Activated T-cell treated with anti-CD3 and anti-CD28 coated beads for 24 hours (primary cell): Measurements from ENCODE around the gene C11orf71.

Experiments
- DNase-seq: peaks from one replicate; pipeline ENCODE4 v3.0.0-alpha.2; 2020; ENCODE audit warnings: low read depth

C11orf71 gene

DNA sequence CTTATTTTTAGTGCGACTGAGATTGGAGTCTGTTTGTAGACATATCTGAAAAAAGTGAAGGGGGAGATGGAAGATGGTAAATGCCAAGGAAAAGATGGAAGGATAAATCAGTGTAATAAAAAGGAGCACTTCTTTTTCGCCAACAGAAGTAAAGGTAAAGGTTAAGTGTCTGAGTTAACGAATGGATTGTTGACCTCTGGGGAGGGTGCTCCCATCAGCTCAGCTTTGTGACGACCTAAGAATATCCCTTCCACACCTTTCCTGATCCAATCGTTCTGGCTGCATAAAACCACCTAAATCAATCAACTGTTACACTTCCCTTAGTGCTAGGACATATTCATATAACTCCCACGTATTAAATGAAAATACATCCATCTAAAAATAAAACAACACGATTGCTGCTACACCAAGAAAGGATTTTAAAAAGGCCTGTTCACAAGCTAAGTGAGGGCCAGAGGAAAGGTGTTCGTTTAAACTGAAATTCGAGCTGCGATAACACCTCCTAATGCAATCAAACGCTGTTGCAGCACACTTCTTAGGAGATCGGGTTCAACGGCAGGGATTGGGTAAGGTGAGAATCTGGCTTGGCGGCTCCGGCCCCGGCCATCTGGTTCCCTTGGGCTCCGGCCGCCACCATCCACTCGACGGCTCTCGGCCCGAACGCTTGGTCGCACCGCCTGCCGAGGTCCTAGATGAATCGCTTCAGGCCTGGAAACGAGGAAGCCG is 658 bp downstream of the C11orf71 start:
- no peak for DNase-seq

GRCh38 chr11:114398303-114398920 is 1.9 kb downstream of the C11orf71 start:
- no peak for DNase-seq

DNA sequence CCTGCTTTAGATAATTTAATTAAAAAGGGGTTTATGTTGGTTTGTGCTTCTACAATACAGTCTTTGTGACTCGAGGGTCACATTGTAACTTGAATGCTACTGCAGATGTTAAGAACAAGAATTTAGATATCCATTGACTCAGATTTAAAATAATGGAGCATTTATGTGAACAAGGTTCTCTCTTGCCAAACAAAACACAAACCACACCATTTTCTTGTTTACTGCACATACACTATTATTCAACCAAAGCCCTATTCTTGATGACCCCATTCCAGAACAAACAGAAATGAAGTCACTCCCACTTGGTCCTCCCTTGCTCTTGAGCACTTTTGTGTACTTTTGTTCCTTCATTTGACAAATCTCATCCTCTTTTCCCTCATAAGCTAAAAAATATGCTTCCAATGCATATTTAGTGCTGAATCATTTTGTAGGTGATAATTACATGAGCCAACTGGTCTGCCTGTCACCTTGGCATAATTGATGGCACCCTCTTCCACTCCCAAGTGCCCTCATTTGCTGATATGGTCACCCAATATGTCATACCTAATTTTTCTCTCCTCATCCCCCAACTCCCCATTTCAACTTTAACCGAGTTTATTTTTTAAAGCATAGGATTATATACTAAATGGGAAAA is 2.8 kb downstream of the C11orf71 start:
- no peak for DNase-seq

GRCh38 chr11:114396916-114397315 is 3.4 kb downstream of the C11orf71 start:
- no peak for DNase-seq

GRCh38 chr11:114395736-114396135 is 4.6 kb downstream of the C11orf71 start:
- DNase-seq, result no peak

GRCh38 chr11:114392735-114393667 is 7.3 kb downstream of the C11orf71 start:
- no peak for DNase-seq

DNA sequence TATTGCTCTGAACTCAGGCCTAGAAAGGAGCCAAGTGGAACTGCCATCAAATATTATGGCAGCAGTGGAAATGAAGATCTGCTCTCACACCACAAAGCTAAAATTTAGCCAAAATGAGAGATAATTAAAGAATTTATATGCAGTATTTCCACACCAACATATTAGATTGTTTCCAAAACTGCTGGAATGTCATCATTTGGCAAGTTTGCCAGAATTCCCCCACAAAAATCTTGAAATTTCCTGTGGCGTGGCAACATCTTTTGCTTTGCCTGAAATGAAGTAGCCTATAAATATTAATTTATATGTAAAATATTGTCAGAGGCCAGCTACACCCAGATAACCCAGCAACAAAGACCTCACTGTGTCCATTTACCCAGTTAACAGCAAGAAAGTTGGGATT is 13.8 kb downstream of the C11orf71 start:
- DNase-seq, result no peak

DNA sequence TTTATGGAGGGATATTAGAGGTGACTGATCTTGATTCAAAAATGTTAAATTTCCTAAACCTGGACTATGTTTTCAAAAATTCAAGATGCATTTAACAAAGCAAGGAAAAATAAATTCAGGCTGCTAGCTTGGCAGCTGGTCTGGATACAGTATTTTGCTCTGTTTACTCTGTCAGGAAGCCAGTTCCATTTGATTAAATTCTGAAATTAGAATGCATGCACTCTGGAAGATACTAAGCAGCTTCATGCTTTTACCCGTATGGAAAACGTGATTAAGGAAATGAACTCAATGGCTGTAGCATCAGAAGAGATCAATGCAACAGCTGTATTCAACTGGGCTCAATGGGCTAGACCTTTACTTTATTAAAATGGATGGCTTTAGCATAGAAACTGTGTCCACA is 14.2 kb downstream of the C11orf71 start:
- no peak for DNase-seq

- DNase-seq, result no peak
These were observed 15.8 kb downstream of the C11orf71 start for GRCh38 chr11:114384487-114384886.

- no peak for DNase-seq
These were observed 17.8 kb downstream of the C11orf71 start for GRCh38 chr11:114382509-114382908.

DNA sequence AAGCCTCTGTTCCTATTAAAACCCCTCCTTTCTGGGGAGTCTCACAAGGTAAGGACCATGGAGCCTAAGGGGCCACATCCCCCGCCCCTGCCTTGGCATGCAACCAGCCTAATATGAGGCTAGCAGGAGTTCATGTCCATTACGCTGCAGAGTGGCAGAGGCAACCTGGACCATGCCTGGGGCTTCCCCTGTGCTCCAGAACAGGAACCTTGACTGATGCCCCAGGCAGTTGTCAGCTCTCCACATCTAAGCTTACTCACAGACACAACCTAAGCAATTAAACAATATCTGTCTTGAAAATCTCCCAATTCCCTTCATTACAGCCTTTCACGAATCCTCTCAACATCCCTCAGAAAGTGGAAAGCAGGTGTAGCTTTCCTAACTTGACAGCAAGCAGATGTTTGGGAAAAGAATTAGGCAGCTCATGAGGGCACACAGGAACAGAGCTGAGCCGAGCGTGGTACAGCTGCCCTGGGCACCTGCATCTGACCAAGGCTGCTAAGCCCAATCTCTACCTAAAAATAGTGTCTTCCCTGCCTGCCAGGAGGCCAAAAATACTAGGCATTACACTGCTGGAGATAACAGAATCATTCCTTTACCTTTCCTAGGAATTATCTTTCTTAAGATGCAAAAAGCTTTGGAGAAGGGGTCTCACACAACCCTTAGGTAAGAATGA is 20.8 kb downstream of the C11orf71 start:
- no peak for DNase-seq

DNA sequence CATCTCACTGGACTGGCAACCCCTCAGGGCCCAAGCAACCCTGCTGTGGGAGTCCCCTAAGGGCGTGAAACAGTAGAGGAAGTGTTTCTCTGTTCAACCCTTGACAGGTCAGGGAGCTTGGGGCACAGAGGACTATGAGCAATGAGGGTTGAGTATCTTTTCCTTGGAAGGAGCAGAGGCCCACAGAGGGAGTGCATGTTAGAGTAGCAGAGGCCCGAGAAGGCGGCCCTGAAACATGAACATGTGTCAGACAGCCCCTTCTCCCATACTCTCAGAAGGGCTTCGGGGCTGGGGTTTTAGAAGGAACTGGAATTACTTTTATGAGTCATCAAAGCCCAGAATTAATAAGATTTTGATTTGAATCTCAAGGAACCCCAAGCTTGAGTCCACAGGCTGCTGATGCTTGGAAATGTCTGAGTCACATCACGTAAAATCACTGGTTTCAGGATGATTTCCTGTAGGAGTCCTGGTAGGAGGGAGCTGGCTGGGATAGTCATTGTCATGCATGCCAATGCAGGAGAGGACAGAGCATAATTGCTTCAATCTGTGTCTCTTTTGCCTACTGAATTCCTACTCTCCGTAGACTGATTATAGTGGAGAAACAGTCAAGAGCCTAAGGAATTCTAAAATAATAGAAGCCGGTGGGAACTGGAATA is 22.6 kb downstream of the C11orf71 start:
- DNase-seq, result no peak

DNA sequence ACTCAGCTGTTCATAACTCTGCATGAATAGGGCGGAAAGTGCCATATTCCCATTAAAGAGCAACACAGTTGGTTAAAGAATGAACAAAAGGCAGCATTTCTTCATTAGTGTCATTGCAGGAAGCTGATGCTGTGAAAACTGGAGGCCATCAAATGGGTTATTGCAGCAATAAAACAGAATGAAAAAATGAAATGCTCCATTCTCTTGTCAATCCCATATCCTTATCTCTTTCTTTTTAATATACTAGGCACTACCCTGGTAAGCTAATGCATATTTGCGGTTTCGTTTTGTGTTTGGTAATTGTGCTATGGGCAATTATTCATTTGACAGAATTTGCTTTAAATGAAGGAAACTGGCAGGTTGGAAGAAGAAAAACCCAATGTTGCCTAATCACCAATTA is 25.3 kb downstream of the C11orf71 start:
- no peak for DNase-seq

DNA sequence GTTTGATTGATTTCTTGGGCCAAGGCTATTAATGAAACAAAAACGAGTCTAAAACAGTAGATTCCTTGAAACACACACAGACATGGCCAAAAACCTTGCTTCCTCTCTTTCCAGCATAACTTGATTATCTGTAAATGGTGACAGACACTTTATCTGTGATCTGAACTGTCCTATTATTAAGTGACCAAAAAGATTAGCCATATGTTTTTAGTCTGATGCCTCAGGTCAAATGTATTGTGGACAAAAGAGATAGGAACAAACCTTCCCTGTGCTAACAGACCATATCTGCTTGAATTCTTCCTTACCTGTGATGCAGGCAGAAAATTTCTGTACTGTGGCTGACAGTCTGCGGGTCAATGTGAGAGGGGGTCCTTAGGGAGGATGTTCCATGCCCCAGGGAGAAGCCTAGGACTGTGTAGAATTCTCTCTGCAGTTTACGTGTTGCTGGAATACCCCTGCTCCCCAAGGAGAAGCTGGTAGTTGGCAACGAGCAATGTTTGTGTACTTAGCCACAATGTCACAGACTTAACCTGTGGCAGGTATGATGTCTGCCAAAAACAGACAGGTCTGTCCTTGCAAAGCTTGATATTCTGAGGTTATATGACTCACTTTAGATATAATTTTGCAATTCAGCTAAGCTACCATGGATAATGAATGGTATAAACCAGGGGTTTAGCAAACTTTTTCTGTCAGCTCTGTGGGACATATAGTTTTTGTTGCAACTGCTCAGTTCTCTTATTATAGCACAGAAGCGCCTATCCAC is 31.2 kb downstream of the C11orf71 start:
- no peak for DNase-seq

- no peak for DNase-seq
These were observed 32.9 kb downstream of the C11orf71 start for GRCh38 chr11:114367244-114367957.

- no peak for DNase-seq
These were observed 33.7 kb downstream of the C11orf71 start for GRCh38 chr11:114366331-114367243.

DNA sequence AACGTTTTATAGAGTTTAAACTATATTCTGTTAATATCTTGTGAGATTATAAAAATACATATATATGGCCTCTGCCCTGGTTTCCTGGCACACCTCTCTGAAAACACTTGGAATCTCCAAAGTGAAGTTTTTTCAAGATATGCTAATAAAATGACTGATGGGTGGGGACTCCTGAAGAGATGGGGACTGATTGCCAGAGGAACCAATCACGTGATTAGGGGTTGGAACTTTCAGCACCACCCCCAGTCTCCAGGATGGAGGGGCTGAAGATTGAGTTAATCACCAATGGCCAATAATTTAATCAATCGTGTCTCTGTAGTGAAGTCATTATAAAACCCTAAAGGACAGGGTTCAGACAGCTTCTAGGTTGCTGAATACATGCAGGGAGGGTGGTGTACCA is 37.4 kb downstream of the C11orf71 start:
- no peak for DNase-seq

DNA sequence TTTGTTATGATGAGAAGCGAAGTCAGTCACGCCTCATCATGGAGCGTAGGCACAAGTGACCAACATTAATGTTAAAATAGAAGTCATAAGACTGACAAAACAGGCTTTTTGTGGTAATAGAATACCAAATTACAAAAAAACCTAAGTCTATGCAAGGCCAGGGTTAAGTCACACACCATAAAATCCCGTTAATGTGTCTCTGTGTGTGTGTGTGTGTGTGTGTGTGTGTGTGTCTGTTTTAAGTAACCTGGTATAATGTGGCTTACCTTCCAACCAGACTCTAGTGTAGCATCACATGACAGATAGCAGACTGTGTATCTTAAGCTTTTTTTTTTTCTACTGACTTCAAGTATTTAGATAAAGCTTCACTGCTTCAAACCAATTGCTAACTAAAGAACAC is 38.0 kb downstream of the C11orf71 start:
- DNase-seq, result no peak

- no peak for DNase-seq
These were observed 41.0 kb downstream of the C11orf71 start for GRCh38 chr11:114359342-114359741.
